ENCODE measurements around the gene NFATC1.

- TF ChIP-seq POLR2A (IDR thresholded peaks at IDR 0.05) (no peak), CTCF (IDR thresholded peaks at IDR 0.05) (no peak)
Measured at GRCh38 chr18:79453816-79454735, 58.3 kb downstream of the NFATC1 start.
